Non-pigmented ciliary epithelial cell (primary cell): Measurements from ENCODE around the gene ZHX3.
"Not testable (repeated sequence)": the region's sequence is repeated elsewhere in the genome, so short reads cannot be mapped to it uniquely, and the experiment has no call there.

Experiments used
- DNase-seq: peaks from one replicate; pipeline ENCODE4 v3.0.0-alpha.2; 2010; ENCODE audit warnings: low read depth

The ZHX3 gene

GRCh38 chr20:41334036-41334435 lies 16.5 kb upstream of the ZHX3 start:
- no peak for DNase-seq

GRCh38 chr20:41331731-41332130 lies 14.2 kb upstream of the ZHX3 start:
- no peak for DNase-seq

GRCh38 chr20:41330941-41331340 lies 13.4 kb upstream of the ZHX3 start:
- no peak for DNase-seq

- no peak for DNase-seq
Measured at GRCh38 chr20:41330343-41330720, 12.8 kb upstream of the ZHX3 start.

GRCh38 chr20:41329435-41330342 lies 12.2 kb upstream of the ZHX3 start:
- peak; percentile 99 for DNase-seq

GRCh38 chr20:41327178-41327577 lies 9.6 kb upstream of the ZHX3 start:
- no peak for DNase-seq

GRCh38 chr20:41320976-41321375 lies 3.4 kb upstream of the ZHX3 start:
- no peak for DNase-seq

GRCh38 chr20:41320441-41320840 lies 2.9 kb upstream of the ZHX3 start:
- no peak for DNase-seq

- no peak for DNase-seq
Measured at GRCh38 chr20:41318271-41318649, 729 bp upstream of the ZHX3 start.

- DNase-seq: no peak
Measured at GRCh38 chr20:41316602-41317545, 657 bp downstream of the ZHX3 start.

- no peak for DNase-seq
Measured at GRCh38 chr20:41316051-41316450, 1.5 kb downstream of the ZHX3 start.

GRCh38 chr20:41314386-41314785 lies 3.1 kb downstream of the ZHX3 start:
- DNase-seq: no peak

- not testable (repeated sequence) for DNase-seq
Measured at GRCh38 chr20:41312009-41312408, 5.5 kb downstream of the ZHX3 start.

GRCh38 chr20:41309817-41310216 lies 7.7 kb downstream of the ZHX3 start:
- DNase-seq: no peak

GRCh38 chr20:41308726-41309413 lies 8.7 kb downstream of the ZHX3 start:
- DNase-seq: no peak

GRCh38 chr20:41308290-41308711 lies 9.2 kb downstream of the ZHX3 start:
- no peak for DNase-seq

GRCh38 chr20:41307021-41307420 lies 10.5 kb downstream of the ZHX3 start:
- no peak for DNase-seq

- no peak for DNase-seq
Measured at GRCh38 chr20:41306061-41306727, 11.3 kb downstream of the ZHX3 start.

- DNase-seq: no peak
Measured at GRCh38 chr20:41304424-41305079, 13.0 kb downstream of the ZHX3 start.

GRCh38 chr20:41304002-41304401 lies 13.5 kb downstream of the ZHX3 start:
- no peak for DNase-seq

GRCh38 chr20:41300886-41301285 lies 16.6 kb downstream of the ZHX3 start:
- no peak for DNase-seq
